HepG2 (cell line): ENCODE data around the gene CCDC7. TPM values are rescaled to one million over a fixed set of nuclear protein-coding genes. Genes with fewer than 3 reads are reported as not detected.
"Not testable (repeated sequence)": the region's sequence is repeated elsewhere in the genome, so short reads cannot be mapped to it uniquely, and the experiment has no call there.

ENCODE experiments used
- ATAC-seq: fragments of 200-7000 bp; cut with Tn5 transposase; 3 replicates; pipeline ENCODE4 v1.9.1; 2020; ENCODE audit warnings: mild to moderate bottlenecking, moderate library complexity
- BruUV-seq: library from RNA; stranded (reverse); fragments of 400-500 nt; replicated peaks from 2 replicates; lab custom pipeline; 2021; lab: Mats Ljungman, UMichigan
- CTCF ChIA-PET: fragments of 300-600 bp; formaldehyde crosslinking; extraction: SDS; loops from one replicate; lab custom pipeline; 2021; ENCODE audit warnings: low total read pairs, inconsistent platforms, low intra/inter-chr PET ratio; lab: Yijun Ruan, JAX
- POLR2A ChIA-PET: fragments of 350-600 bp; sonication (Branson Sonifier 250); formaldehyde crosslinking; loops from one replicate; lab custom pipeline; 2020; ENCODE audit warnings: antibody characterized with exemption, inconsistent platforms; lab: Yijun Ruan, JAX
- DNase-seq: peaks from one replicate; pipeline ENCODE4 v3.0.0-alpha.2; 2015; ENCODE audit warnings: low spot score
- FAIRE-seq: peaks from 3 replicates; lab custom pipeline; 2011; peaks lifted over from hg19 to GRCh38; lab: Jason Lieb, UNC
- H2AFZ ChIP-seq: one replicate; pipeline ENCODE4 v1.6.1; 2011; ENCODE audit warnings: low read length, inconsistent platforms
- H3K27ac ChIP-seq: fragments of 300-600 bp; 3 replicates; pipeline ENCODE4 v1.8.0; 2011; ENCODE audit warnings: mixed run types, mild to moderate bottlenecking, mixed read lengths, low read length, inconsistent platforms; ENCODE audit not compliant: insufficient read depth; ENCODE audit errors: extremely low read length
- H3K27me3 ChIP-seq, 2 experiments: fragments of 200-600 bp in 1 of 2; 2 replicates in 1 of 2; 3 replicates in 1 of 2; pipeline versions ENCODE4 v1.6.0 to v1.8.0; 2011; ENCODE audit warnings: low read length in 2 of 2, mild to moderate bottlenecking in 2 of 2, moderate library complexity in 2 of 2, inconsistent platforms in 1 of 2; ENCODE audit not compliant: insufficient read depth in 2 of 2, control insufficient read depth in 1 of 2
- H3K36me3 ChIP-seq, 2 experiments: fragments of 200-600 bp in 1 of 2; replicated peaks in 1 of 2; 2 replicates in 1 of 2; 3 replicates in 1 of 2; pipeline versions ENCODE4 v1.5.1 to v1.8.0; 2011; ENCODE audit warnings: low read length in 2 of 2, inconsistent platforms in 1 of 2; ENCODE audit not compliant: insufficient read depth in 2 of 2, control insufficient read depth in 1 of 2
- H3K4me1 ChIP-seq: 2 replicates; pipeline ENCODE4 v1.5.1; 2012; ENCODE audit warnings: low read length, inconsistent platforms; ENCODE audit not compliant: insufficient read depth
- H3K4me2 ChIP-seq: 2 replicates; pipeline ENCODE4 v1.6.0; 2011; ENCODE audit warnings: low read depth, low read length, inconsistent platforms
- H3K4me3 ChIP-seq, 3 experiments: fragments of 200-600 bp in 1 of 3; sonication (generic), shearing (Covaris generic) in 1 of 3; replicated peaks in 1 of 3; 2 replicates each; pipeline ENCODE4 v1.5.1; 2011 to 2016; ENCODE audit warnings: low read length in 3 of 3, inconsistent platforms in 2 of 3, low read depth in 2 of 3, mild to moderate bottlenecking in 2 of 3, control low read depth in 1 of 3, mixed read lengths in 1 of 3; ENCODE audit not compliant: insufficient read depth in 1 of 3
- H3K79me2 ChIP-seq: one replicate; pipeline ENCODE4 v1.6.1; 2011; ENCODE audit warnings: low read length, inconsistent platforms; ENCODE audit not compliant: insufficient read depth
- H3K9ac ChIP-seq: 2 replicates; pipeline ENCODE4 v1.6.0; 2011; ENCODE audit warnings: mild to moderate bottlenecking, low read depth, low read length, inconsistent platforms; ENCODE audit not compliant: insufficient read depth
- H3K9me3 ChIP-seq: 2 replicates; pipeline ENCODE4 v1.5.1; 2012; ENCODE audit warnings: mild to moderate bottlenecking, low read length
- H4K20me1 ChIP-seq: 2 replicates; pipeline ENCODE4 v1.6.0; 2011; ENCODE audit warnings: inconsistent platforms, mild to moderate bottlenecking, low read length, moderate library complexity; ENCODE audit not compliant: insufficient read depth
- BCL6 ChIP-seq: IDR thresholded peaks from 2 replicates; pipeline ENCODE4 v1.6.1; 2016; ENCODE audit warnings: missing genetic modification reagents, missing compliant biosample characterization
- ZNF136 ChIP-seq: sonication (generic); formaldehyde crosslinking; IDR thresholded peaks from 2 replicates; pipeline ENCODE4 v1.8.1; 2022; ENCODE audit warnings: low read depth, mild to moderate bottlenecking, moderate library complexity, missing genetic modification reagents
- WGBS: methylation state at CpG from one replicate; pipeline ENCODE4 v1.1.6; 2017; ENCODE audit warnings: low lambda C conversion rate; 5-methylcytosine and 5-hydroxymethylcytosine counted together
- in situ Hi-C: cut with HindIII; loops from 2 replicates; pipeline ENCODE4 v1.10.0; 2017; ENCODE audit warnings: low pct_unique_long_range_greater_than_20kb; ENCODE audit not compliant: extremely low pct_ligation_motif_present
- intact Hi-C: fragments of 100-400 bp; cut with micrococcal nuclease; formaldehyde crosslinking; loops from one replicate; pipeline ENCODE4 v1.10.0; 2022; ENCODE audit not compliant: unreplicated experiment
- polyA plus RNA-seq, 8 experiments: library from polyadenylated mRNA; depleted of rRNA in 3 of 8; stranded (reverse) in 7 of 8; unstranded in 1 of 8; fragments of >200 nt; fragmentation: Illumina TruSeq in 4 of 8; extraction: Trizol in 4 of 8; gene quantifications; 2 replicates each; pipeline versions ENCODE4 v1.2.1 to v1.2.3, GENCODE V29; 2011 to 2016; ENCODE audit warnings: low read depth in 4 of 8, missing spikeins in 1 of 8, mixed read lengths in 1 of 8; ENCODE audit not compliant: insufficient read depth in 1 of 8
- total RNA-seq, 5 experiments: library from RNA; depleted of rRNA; stranded (reverse); fragments of >200 nt; fragmentation: Illumina TruSeq; extraction: Trizol; gene quantifications; 2 replicates each; pipeline ENCODE4 v1.2.3, GENCODE V29; 2016; ENCODE audit warnings: low read depth in 1 of 5

CCDC7 gene
- total and polyA plus RNA-seq, 2 of the 13 experiments (the other 11 are each of a cell fraction or from before 2014, with no cell fraction given), result 0.40 to 1.8 TPM

GRCh38 chr10:32481606-32482005 lies 35.7 kb downstream of the CCDC7 start:
- POLR2A ChIA-PET, result no interaction called here
- Histone ChIP-seq H2AFZ (no peak overlapping the region), H3K9me3 (peaks cover 6% of the 10 kb centered on the region), H3K4me2 (no peak overlapping the region), H3K4me1 (no peaks in the 10 kb centered on the region), H3K9ac (no peak overlapping the region), H3K79me2 (no peaks in the 10 kb centered on the region), H4K20me1 (no peaks in the 10 kb centered on the region), H3K27ac (no peak overlapping the region), H3K27me3 (no peaks in the 10 kb centered on the region), H3K4me3 (no peak overlapping the region), H3K36me3 (no peaks in the 10 kb centered on the region)
- ATAC-seq (no peak), FAIRE-seq (no peak), DNase-seq (no peak)
- in situ Hi-C loops (no loop called here), intact Hi-C loops (no loop called here)
- TF ChIP-seq BCL6 (CRISPR knock-in tag), result no peak
- peak; percentile 56; the same call in 1 of the 2 replicates for TF ChIP-seq ZNF136
- CTCF ChIA-PET, result no interaction called here
- no TSS peak for BruUV-seq

- ATAC-seq, POLR2A ChIA-PET, H2AFZ ChIP-seq, CTCF ChIA-PET, H3K4me1 ChIP-seq, H4K20me1 ChIP-seq, intact Hi-C loops, H3K27ac ChIP-seq, DNase-seq, H3K27me3 ChIP-seq, H3K9me3 ChIP-seq, H3K4me2 ChIP-seq, H3K36me3 ChIP-seq, BruUV-seq, H3K4me3 ChIP-seq, in situ Hi-C loops, H3K79me2 ChIP-seq, H3K9ac ChIP-seq, FAIRE-seq: not testable (repeated sequence)
Observed at GRCh38 chr10:32483019-32483502, 37.1 kb downstream of the CCDC7 start.

GRCh38 chr10:32488038-32488437 lies 42.1 kb downstream of the CCDC7 start:
- POLR2A ChIA-PET, BruUV-seq, H3K27ac ChIP-seq, H3K9ac ChIP-seq, in situ Hi-C loops, H3K4me3 ChIP-seq, ATAC-seq, H3K79me2 ChIP-seq, H3K27me3 ChIP-seq, H2AFZ ChIP-seq, DNase-seq, CTCF ChIA-PET, H3K9me3 ChIP-seq, H3K4me2 ChIP-seq, intact Hi-C loops, FAIRE-seq, H3K36me3 ChIP-seq, H4K20me1 ChIP-seq, H3K4me1 ChIP-seq: not testable (repeated sequence)
- no CpG with 5 or more reads among the region's 10 CpGs for WGBS
